Measurements from ENCODE around the gene SLX4IP.

The SLX4IP gene

GRCh38 chr20:10511509-10512251 lies 76.6 kb downstream of the SLX4IP start:
- Histone ChIP-seq H3K36me3 (ENCODE audit: control insufficient read depth, insufficient read depth, low read length) (no peaks in the 10 kb centered on the region), H3K27me3 (ENCODE audit: control insufficient read depth, insufficient read depth, low read length) (no peaks in the 10 kb centered on the region), H3K9ac (no peak overlapping the region), H3K4me3 (ENCODE audit: low read depth, low read length) (no peak overlapping the region), H3K4me2 (ENCODE audit: low read length) (peak overlapping the region; percentile 3), H3K9me3 (ENCODE audit: control insufficient read depth, low read length) (no peaks in the 10 kb centered on the region), H3K79me2 (peaks cover 6% of the 10 kb centered on the region), H3K4me1 (peaks cover 25% of the 10 kb centered on the region), H2AFZ (peak overlapping the region; percentile 71), H3K27ac (peak overlapping the region; percentile 59)
- no peak for TF ChIP-seq CTCF (IDR thresholded peaks at IDR 0.05)

- H3K27me3 ChIP-seq (ENCODE audit: control insufficient read depth, insufficient read depth, low read length) = no peaks in the 10 kb centered on the region
- peaks cover 12% of the 10 kb centered on the region for H3K79me2 ChIP-seq
- no peak overlapping the region for H3K27ac ChIP-seq
- H3K36me3 ChIP-seq (ENCODE audit: control insufficient read depth, insufficient read depth, low read length) = no peaks in the 10 kb centered on the region
- no peak overlapping the region for H3K4me3 ChIP-seq (ENCODE audit: low read depth, low read length)
- no peak overlapping the region for H2AFZ ChIP-seq
- H3K9ac ChIP-seq = no peak overlapping the region
- H3K9me3 ChIP-seq (ENCODE audit: control insufficient read depth, low read length) = no peaks in the 10 kb centered on the region
- H3K4me1 ChIP-seq = peaks cover 29% of the 10 kb centered on the region
- no peak for TF ChIP-seq CTCF (IDR thresholded peaks at IDR 0.05)
- H3K4me2 ChIP-seq (ENCODE audit: low read length) = no peak overlapping the region
Measured at GRCh38 chr20:10513061-10513460, 78.0 kb downstream of the SLX4IP start.

- Histone ChIP-seq H3K9me3 (ENCODE audit: control insufficient read depth, low read length) (no peaks in the 10 kb centered on the region), H3K4me1 (peaks cover 22% of the 10 kb centered on the region), H3K27ac (no peak overlapping the region), H3K4me3 (ENCODE audit: low read depth, low read length) (no peak overlapping the region), H3K4me2 (ENCODE audit: low read length) (no peak overlapping the region), H2AFZ (no peak overlapping the region), H3K79me2 (peaks cover 12% of the 10 kb centered on the region), H3K36me3 (ENCODE audit: control insufficient read depth, insufficient read depth, low read length) (no peaks in the 10 kb centered on the region), H3K27me3 (ENCODE audit: control insufficient read depth, insufficient read depth, low read length) (no peaks in the 10 kb centered on the region), H3K9ac (no peak overlapping the region)
- no peak for TF ChIP-seq CTCF (IDR thresholded peaks at IDR 0.05)
Measured at GRCh38 chr20:10513931-10514575, 78.9 kb downstream of the SLX4IP start.

- H3K4me1 ChIP-seq = peaks cover 14% of the 10 kb centered on the region
- H3K4me3 ChIP-seq (ENCODE audit: low read depth, low read length) = no peak overlapping the region
- no peak overlapping the region for H2AFZ ChIP-seq
- no peak overlapping the region for H3K4me2 ChIP-seq (ENCODE audit: low read length)
- H3K27me3 ChIP-seq (ENCODE audit: control insufficient read depth, insufficient read depth, low read length) = no peaks in the 10 kb centered on the region
- no peak overlapping the region for H3K27ac ChIP-seq
- no peaks in the 10 kb centered on the region for H3K36me3 ChIP-seq (ENCODE audit: control insufficient read depth, insufficient read depth, low read length)
- H3K79me2 ChIP-seq = peaks cover 16% of the 10 kb centered on the region
- no peaks in the 10 kb centered on the region for H3K9me3 ChIP-seq (ENCODE audit: control insufficient read depth, low read length)
- no peak for TF ChIP-seq CTCF (IDR thresholded peaks at IDR 0.05)
- H3K9ac ChIP-seq = no peak overlapping the region
Measured at GRCh38 chr20:10516529-10516928, 81.4 kb downstream of the SLX4IP start.
